GM19452 (cell line): ENCODE data around the gene FLACC1.

Experiments used
- ATAC-seq: cut with Tn5 transposase; IDR thresholded peaks from one replicate; pipeline ENCODE4 v1.9.1; 2021; ENCODE audit not compliant: unreplicated experiment

The FLACC1 gene

DNA sequence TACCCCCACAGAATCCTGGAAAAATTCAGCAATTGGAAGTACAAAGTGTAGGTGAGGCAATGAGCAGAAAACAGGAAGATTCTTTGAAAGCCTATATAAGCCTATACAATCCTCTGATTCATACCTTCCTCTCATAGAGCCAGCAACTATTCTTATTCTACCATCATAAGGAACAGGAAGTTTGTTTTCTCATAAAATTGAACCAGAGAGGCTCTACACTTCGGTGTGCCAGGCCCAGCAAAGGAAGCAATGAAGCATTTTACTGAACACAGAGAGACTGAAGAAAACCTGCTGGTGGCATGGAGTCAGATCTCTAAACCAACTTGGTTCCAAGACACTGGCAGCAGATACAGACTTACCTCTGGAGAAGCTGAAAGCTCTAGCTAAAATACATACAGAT, 78.1 kb downstream of the FLACC1 start:
- no peak for ATAC-seq

DNA sequence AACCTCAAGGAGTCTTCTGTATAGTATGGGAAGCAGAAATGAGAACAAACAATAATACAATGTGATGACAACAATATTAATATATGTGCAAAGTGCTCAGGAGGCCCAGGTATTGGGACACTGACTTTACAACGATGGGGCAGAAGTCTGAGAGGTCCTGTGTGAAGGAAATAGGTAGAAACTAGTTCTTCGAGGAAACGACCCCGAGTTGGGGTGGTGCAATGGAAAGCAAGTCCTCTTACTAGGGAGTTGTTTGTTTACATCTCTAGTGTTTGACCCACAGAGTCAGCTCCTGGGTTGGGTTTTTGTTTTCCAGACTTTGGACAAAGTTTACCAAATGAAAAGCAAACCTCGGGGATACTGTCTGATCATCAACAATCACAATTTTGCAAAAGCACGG, 80.6 kb downstream of the FLACC1 start:
- ATAC-seq, result no peak

DNA sequence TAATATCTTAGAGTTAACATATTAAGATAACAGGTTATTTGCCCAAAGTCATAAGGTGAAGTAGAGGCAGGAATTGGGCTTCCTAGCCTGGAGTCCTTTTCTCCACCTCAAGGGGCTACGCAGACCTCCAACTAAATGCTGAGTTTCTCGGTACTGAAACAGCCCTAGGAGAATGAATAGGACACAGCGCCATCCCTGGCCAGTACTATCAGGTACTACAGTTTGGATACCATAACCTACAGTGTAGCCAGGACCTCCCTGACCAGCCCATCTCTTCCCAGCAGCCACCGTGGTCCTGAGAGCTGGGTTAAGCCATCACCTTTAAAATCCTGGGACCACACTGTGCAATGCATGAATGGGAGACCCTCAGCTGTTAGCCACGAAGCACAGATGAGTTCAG, 81.2 kb downstream of the FLACC1 start:
- ATAC-seq, result no peak

DNA sequence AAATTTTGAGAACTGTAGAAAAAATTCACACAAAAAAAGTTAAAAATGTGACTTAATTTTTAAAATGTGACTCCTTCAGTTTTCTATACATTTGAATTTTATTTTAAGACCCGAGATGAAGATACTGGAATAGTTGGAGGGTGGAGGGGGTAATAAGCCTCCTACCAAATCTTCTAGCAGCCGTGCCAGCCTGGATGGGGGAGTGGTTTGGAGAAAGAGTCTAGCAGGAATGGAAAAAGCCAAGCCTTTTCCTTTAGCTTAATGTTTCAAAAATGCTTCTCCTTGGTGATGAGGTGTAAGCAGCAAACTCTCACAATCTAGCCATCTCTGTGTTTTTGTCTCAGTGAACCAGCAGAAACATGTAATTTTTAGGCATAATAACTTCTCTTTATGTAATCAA, 82.1 kb downstream of the FLACC1 start:
- no peak for ATAC-seq

DNA sequence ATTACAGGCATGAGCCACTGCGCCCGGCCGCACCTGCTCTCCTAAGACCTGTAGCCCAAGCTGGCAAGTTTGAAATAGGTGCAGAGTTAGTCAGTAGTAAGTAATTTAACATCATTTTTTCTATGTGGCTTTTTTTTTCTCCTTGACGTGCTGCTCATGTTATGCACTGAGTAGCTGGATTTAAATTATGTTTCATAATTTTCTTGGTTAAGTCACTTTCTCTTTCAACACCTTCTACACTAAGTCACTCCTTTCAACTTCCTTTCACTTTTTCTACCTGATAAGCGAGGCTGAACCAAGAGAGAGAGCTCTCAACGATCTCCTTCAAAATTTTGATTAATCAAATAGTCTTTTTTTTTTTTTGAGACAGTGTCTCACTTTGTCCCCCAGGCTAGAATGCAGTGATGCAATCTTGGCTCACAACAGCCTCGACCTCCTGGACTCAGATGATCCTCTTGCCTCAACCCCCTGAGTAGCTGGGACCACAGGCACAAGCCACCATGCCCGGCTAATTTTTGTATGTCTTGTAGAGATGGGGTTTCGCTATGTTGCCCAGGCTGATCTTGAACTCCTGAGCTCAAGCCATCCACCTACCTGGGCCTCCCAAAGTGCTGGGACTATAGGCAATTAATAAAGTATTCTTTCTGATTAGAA, 83.7 kb downstream of the FLACC1 start:
- no peak for ATAC-seq

DNA sequence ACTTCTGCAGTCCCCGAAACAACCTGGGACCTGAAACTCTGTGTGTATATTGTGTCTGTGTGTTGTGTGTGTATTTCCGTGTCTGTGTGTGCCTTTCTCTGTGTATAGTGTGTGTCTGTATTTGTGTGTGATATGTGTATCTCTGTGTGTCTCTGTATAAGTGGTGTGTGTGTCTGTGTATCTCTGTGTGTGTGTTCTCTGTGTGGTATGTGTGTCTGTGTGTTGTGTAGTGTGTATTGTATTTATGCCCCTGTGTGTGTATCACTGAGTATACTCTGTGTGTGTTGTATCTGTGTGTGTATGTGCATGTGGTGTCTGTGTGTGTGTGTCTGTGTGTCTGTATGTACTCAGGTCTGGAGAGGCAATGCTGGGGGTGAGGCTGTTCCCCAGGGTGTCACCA, 85.2 kb downstream of the FLACC1 start:
- no peak for ATAC-seq

DNA sequence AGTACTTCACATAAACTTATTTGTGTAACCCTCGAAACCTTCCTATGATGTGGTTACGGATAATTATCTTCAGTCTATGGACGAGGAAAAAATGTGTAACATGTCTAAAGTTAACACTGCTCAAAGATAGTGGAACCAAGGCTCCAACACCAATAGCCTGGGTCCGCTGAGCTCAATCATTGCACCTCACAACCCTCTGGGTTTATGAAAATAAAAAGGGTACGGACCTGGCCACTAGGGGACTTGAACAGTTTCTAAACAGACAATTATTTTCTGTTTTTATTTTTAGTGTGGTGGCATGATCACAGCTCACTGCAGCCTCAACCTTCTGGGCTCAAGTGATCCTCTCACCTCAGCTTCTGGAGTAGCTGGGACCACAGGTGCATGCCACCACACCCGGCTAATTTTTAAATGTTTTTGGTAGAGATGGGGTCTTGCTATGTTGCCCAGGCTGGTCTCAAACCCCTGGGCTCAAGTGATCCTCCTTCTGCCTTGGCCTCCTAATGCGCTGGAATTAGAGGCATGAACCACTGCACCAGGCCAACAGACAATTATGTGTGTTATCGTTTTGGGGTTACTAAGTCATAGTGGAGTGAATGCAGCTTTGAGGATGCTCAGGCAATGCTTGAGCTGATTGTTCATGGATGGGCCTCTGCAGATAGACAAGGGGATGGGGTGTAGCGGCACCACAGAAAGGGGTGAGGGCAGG, 86.7 kb downstream of the FLACC1 start:
- no peak for ATAC-seq

DNA sequence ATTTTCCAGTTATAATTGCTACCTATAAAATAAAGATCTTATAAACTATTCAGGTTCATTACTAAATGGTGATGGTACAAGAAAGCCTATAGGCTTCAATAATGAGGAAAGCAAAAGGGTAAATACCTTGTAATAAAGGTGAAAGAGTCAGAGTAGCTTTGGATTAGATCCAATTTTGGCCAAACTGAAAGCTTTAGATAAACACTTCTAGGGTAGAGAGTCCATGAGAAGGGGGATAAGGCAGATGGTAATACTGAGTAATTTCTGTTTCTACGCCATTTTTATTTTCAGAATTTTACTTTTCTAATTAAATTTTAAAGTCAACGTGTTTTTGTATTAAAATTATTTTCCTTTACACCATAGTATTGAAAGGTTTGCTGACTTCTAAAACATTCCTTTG, 87.4 kb downstream of the FLACC1 start:
- ATAC-seq, result no peak

DNA sequence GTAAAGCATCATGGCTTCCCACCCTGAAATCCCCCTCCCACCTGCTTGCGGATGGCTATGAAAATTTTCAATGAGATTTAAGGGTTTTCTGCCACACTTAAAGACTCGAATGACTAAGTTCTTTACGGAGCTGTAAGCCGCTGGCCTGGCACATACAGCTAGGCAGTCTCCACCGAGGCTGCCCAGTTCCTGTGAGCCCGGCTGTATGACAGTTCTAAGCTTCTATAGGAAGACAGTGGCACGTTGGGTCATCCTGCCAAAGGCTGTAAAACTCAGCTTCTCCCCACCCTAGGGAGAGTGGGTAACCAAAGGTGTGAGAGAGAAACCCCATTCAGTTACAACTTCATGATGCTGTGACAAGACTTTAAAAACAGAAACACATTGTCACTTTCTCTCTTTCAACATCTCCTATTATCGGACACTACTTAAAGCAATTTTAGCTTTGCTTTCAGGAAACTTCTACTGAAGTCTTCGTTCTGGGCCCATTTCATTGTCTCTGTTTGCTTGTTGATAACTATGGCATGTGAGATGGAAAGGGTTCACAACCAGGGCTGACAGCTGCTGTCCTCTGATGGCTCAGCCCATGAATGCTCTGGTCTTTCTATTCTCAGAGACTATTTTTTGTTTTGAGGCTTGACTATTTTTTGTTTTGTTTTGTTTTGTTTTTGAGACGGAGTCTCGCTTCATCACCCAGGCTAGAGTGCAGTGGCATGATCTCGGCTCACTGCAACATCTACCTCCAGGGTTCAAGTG, 89.7 kb downstream of the FLACC1 start:
- no peak for ATAC-seq

DNA sequence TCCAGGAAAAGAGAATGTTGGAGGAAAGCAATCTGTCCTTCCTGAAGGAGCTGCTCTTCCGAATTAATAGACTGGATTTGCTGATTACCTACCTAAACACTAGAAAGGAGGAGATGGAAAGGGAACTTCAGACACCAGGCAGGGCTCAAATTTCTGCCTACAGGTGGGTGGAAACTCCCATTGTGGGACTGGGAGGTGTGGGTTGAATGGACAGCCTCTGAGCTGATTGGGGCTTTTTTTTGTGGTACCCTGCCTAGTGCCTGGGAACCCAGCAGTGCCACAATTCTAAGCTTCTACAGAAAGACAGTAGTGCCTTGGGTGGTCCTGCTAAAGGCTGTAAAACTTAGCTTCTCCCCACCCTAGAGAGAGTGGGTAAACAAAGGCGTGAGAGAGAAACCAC, 90.5 kb downstream of the FLACC1 start:
- no peak for ATAC-seq

DNA sequence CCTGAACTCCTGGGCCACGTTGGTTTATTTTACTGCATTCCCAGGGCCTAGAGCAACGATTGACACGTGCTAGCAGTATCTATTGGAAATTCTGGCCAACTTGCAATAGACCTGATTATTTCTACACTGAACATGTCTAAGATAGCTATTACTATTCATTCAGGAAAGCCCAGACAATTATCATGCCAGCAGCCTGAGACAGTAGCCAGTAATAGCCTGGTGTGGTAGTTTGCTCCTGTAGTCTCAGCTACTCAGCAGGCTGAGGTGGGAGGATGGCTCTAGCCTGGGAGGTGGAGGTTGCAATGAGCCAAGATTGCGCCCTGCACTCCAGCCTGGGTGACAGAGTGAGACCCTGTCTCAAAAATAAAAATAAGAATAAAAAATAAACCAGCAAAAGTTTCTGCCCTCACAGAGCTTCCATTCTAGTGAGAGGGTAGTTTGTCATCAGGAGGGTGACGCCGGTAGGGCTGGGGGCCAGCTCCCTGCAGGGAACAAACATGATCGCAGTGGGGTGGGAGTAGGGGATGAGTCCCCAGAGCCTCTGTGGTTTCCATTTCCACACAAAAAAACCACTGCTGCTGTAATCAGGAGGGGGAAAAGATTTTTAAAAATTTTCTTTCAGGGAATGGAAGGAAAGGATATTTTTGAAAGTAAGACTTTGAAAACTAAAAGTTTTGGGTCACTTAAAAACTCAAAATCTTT, 92.5 kb downstream of the FLACC1 start:
- ATAC-seq, result no peak

DNA sequence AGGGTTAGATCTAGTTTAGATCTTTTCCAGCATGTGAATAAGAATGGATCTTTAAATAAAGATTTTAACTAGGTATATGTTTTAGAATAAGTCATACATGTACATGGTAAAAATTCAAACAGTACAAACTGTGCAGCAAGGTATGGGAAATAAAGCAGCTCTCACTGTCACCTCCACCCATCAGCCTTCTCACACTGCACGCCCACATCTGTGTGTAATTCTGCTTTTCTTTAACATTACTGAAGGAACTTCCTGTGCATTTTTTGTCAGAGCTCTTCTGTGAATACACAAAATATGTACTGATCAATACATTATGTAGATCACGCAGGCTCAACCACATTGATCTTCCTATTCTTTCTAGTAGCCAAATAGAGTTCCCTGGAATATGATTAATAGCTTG, 93.4 kb downstream of the FLACC1 start:
- no peak for ATAC-seq

DNA sequence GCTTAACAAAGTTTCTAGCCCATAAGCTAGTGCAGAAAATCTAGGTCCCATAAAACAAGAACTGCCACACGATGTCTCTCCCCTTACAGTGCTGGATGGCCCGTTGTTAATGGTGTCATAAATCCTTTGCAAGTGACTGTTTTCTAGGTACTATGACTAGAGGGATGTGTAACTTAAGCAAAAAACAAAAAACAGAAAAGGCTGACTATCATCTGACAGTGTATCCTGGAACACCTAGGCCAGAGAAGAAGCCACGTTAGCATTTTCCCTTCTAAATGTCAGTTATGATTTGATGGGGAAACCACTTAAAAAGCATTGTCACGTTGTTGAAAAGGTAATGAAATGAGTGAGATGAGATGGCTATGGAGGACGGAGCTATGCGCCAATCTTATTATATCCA, 94.4 kb downstream of the FLACC1 start:
- no peak for ATAC-seq

DNA sequence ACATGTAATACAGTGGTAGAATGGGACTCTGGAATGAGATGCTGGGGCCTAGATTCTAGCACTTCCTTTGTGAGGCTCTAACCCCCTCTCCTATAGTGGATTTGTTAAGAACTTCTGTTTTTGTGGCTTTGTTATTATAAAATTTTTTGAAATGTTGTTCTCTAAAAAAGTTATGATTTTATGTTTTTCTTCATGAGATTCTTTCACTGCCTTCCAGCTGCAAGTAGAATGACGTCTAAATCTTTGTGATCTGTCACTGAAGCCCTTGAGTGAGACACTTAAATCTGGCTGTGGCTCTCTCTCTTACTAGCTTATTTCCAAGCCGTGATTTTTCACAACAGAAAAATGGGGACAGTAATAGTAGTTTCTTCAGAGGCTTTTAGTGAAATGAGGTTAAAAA, 95.2 kb downstream of the FLACC1 start:
- no peak for ATAC-seq

DNA sequence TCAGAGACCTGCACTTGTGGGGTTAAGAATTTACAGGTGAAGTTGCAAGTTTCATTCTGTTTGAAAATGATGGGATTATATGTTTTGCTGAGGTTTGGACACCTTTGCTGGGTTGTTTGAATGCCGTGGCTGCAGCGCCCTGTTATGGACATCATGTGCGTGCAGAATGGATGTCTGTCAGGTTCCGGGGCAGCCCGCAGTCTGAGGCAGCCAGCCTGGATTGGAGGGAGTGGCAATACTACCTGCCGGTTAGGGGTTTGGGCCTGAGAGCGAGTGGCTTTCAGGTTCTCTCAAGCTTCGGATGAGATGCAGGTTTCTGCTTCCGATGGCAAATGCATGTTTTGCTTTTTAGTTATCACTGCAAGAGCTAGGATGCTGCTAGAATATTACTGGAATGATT, 95.7 kb downstream of the FLACC1 start:
- ATAC-seq, result no peak

DNA sequence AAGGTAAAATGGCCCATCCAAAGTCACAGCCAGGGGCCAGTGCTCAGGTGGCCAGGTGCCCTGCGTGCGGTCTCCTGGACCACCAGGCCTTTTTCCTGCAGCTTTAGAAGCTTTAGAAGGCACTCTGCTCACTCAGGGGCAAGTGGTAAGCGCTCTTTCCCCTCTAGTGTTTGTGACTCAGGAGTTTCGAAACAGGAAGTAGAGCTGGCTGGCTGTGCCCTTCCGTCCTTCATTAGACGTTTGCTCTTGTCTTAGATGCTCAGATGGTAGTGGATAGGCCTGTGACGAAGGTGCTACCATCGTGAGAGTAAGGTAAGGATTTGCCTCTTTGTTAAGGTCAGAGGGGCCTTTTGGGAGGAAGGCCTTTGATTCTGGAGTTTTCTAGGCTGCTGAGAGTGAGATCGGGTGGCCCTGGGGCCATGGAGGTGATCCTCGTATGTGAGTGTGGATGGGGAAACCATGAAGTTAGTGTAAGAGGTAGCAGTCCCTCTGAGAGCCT, 96.8 kb downstream of the FLACC1 start, which contains the start of gene CASP8:
TSS of gene CASP8 (plus strand) at position 235 of the 499 bp plus-strand sequence. CDS start 5,951 bp downstream, outside the sequence.
- peak; percentile 26 for ATAC-seq

DNA sequence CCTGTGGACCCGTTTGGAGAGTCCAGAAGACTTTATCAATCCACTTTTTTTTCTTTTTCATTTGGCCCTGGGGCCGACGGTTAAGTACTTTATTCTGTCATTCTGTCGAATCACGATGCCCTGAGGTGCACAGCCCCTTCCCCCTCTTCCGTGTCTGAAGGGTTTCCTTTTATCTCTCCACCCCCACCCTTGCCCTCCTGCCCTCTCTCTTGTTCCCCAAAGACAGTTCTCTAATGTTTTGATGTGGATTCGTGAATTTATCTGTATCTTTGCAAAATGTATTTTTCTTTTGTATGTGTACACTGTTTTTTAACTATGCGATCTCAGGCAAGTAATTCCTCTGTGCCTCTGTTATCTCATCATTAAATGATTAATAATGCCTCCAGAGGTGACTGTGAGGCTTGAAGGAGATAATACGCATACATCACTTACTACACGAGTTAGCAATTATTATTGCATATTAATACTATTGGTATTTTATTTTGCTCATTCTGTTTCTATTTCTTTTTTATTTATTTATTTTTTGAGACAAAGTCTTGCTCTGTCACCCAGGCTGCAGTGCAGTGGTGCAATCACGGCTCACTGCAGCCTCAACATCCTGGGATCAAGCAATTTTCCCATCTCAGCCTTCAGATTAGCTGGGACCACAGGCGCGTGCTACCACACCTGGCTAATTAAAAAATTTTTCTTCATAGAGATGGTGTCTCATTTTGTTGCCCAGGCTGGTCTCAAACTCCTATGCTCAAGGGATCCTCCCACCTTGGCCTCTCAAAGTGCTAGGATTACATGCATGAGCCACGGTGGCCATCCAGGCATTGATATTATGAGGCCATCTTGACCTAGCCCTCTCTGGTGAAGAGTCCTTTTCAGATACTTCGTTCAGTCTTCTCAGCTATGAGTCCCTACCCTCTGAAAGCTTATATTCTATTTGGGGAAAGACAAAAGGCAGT, 98.2 kb downstream of the FLACC1 start:
- ATAC-seq, result no peak

DNA sequence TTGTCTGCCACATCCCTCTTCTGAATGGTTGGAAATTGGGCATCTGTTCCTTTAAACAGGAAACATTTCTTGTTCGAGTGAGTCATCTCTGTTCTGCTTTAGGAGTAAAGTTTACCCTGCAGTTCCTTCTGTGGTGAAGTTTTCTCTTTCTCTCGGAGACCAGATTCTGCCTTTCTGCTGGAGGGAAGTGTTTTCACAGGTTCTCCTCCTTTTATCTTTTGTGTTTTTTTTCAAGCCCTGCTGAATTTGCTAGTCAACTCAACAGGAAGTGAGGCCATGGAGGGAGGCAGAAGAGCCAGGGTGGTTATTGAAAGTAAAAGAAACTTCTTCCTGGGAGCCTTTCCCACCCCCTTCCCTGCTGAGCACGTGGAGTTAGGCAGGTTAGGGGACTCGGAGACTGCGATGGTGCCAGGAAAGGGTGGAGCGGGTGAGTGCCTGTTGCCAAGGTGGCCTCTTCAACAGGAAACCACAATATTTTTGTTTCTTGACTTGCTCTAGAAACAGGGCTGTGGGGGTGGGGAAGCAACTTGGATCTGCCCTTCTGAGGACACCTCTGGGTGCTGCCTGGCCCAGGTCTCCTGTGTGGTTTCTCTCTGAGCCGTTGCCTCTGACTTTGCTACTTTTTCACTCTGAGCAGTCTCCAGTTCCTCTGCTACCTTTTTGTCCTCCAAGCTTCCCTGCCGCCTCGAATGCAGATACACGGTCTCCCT, 99.0 kb downstream of the FLACC1 start:
- ATAC-seq, result peak; percentile 64

DNA sequence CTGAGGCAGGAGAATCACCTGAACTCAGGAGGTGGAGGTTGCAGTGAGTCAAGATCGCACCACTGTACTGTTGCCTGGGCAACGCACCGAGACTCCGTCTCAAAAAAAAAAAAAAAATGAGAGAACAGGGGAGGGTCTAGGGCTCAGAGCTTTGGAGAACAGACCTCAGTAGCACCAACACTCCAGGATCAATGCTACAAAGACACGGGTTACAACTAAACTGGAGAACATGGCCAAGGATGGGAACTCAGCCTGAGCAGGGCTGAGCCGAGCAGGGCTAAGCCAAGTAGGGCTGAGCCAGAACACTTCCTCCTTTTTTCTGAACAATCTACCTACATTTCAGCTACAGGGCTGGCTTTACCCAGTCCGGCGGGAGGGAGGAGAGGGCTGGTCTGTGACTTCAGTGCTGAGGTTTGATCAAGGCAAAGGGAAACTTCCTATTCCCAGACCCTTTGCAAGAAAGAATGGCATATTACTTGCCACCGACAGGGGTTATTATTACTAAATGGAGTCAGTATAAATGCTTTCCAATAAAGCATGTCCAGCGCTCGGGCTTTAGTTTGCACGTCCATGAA, 99.7 kb downstream of the FLACC1 start:
- ATAC-seq, result peak; percentile 52
